HG03565 (cell line): ENCODE results near the gene MTUS2.

Experiments used
- ATAC-seq: cut with Tn5 transposase; IDR thresholded peaks from one replicate; pipeline ENCODE4 v1.9.1; 2021; ENCODE audit warnings: mild to moderate bottlenecking, moderate library complexity; ENCODE audit not compliant: unreplicated experiment

Gene MTUS2

GRCh38 chr13:29474991-29475390 is 654.9 kb downstream of the MTUS2 start:
- no peak for ATAC-seq

- ATAC-seq = no peak
Measured at GRCh38 chr13:29476046-29476445, 655.9 kb downstream of the MTUS2 start.

GRCh38 chr13:29479716-29480492 is 659.8 kb downstream of the MTUS2 start:
- no peak for ATAC-seq

GRCh38 chr13:29480893-29481525 is 660.9 kb downstream of the MTUS2 start:
- ATAC-seq = no peak

GRCh38 chr13:29481603-29482002 is 661.5 kb downstream of the MTUS2 start:
- no peak for ATAC-seq

GRCh38 chr13:29482504-29482903 is 662.4 kb downstream of the MTUS2 start:
- ATAC-seq = no peak

GRCh38 chr13:29483211-29483610 is 663.1 kb downstream of the MTUS2 start:
- no peak for ATAC-seq

GRCh38 chr13:29483623-29484022 is 663.5 kb downstream of the MTUS2 start:
- no peak for ATAC-seq

GRCh38 chr13:29484236-29484635 is 664.1 kb downstream of the MTUS2 start:
- ATAC-seq = no peak

GRCh38 chr13:29484796-29485195 is 664.7 kb downstream of the MTUS2 start:
- no peak for ATAC-seq

- ATAC-seq = no peak
Measured at GRCh38 chr13:29486551-29486950, 666.4 kb downstream of the MTUS2 start.

- ATAC-seq = no peak
Measured at GRCh38 chr13:29487466-29488454, 667.6 kb downstream of the MTUS2 start.

GRCh38 chr13:29489650-29490560 is 669.8 kb downstream of the MTUS2 start:
- no peak for ATAC-seq

GRCh38 chr13:29490561-29490885 is 670.4 kb downstream of the MTUS2 start:
- no peak for ATAC-seq

- ATAC-seq = no peak
Measured at GRCh38 chr13:29491248-29491647, 671.1 kb downstream of the MTUS2 start.

GRCh38 chr13:29493796-29494195 is 673.7 kb downstream of the MTUS2 start:
- ATAC-seq = no peak

GRCh38 chr13:29494520-29494919 is 674.4 kb downstream of the MTUS2 start:
- no peak for ATAC-seq

- ATAC-seq = peak; percentile 65
Measured at GRCh38 chr13:29496241-29496712, 676.1 kb downstream of the MTUS2 start.

- no peak for ATAC-seq
Measured at GRCh38 chr13:29497137-29497654, 677.1 kb downstream of the MTUS2 start.

- no peak for ATAC-seq
Measured at GRCh38 chr13:29498426-29499040, 678.4 kb downstream of the MTUS2 start.
